GM23338 (cell line): ENCODE data around the gene RSRC1. TPM values are rescaled to one million over a fixed set of nuclear protein-coding genes. Genes with fewer than 3 reads are reported as not detected.
"Not testable (repeated sequence)": the region's sequence is repeated elsewhere in the genome, so short reads cannot be mapped to it uniquely, and the experiment has no call there.

Experiments used
- ATAC-seq: fragments of 200-7000 bp; cut with Tn5 transposase; 3 replicates; pipeline ENCODE4 v1.9.1; 2020
- DNase-seq: peaks from one replicate; pipeline ENCODE4 v3.0.0-alpha.2; 2015; ENCODE audit warnings: low spot score
- H2AFZ ChIP-seq: fragments of 200-600 bp; sonication (generic); 2 replicates; pipeline ENCODE4 v1.8.0; 2016; ENCODE audit warnings: antibody characterized with exemption, mild to moderate bottlenecking, moderate library complexity
- H3F3A ChIP-seq: fragments of 200-600 bp; sonication (generic); replicated peaks from 2 replicates; pipeline ENCODE4 v1.8.0; 2017; ENCODE audit warnings: antibody characterized with exemption, mixed run types, low read depth
- H3K27ac ChIP-seq: fragments of 200-600 bp; sonication (generic); 2 replicates; pipeline ENCODE4 v1.6.1; 2016; ENCODE audit warnings: low read depth
- H3K27me3 ChIP-seq: fragments of 200-600 bp; sonication (generic); 2 replicates; pipeline ENCODE4 v1.8.0; 2016; ENCODE audit warnings: mild to moderate bottlenecking, mixed run types, moderate library complexity; ENCODE audit not compliant: insufficient read depth
- H3K36me3 ChIP-seq: fragments of 200-600 bp; sonication (generic); 2 replicates; pipeline ENCODE4 v1.8.0; 2016; ENCODE audit warnings: mild to moderate bottlenecking; ENCODE audit not compliant: insufficient read depth
- H3K4me1 ChIP-seq: fragments of 200-600 bp; sonication (generic); 2 replicates; pipeline ENCODE4 v1.8.0; 2016; ENCODE audit warnings: mild to moderate bottlenecking, moderate library complexity; ENCODE audit not compliant: insufficient read depth
- H3K4me2 ChIP-seq: fragments of 200-600 bp; sonication (generic); 2 replicates; pipeline ENCODE4 v1.7.1; 2017; ENCODE audit warnings: mixed run types
- H3K4me3 ChIP-seq: fragments of 200-600 bp; sonication (generic); 2 replicates; pipeline ENCODE4 v1.6.1; 2016; ENCODE audit warnings: mixed run types
- H3K79me2 ChIP-seq: fragments of 200-600 bp; sonication (generic); replicated peaks from 2 replicates; pipeline ENCODE4 v1.8.0; 2017; ENCODE audit warnings: mild to moderate bottlenecking; ENCODE audit not compliant: insufficient read depth
- H3K9me2 ChIP-seq: fragments of 200-600 bp; sonication (generic); 2 replicates; pipeline ENCODE4 v1.8.0; 2017; ENCODE audit not compliant: insufficient read depth
- H4K20me1 ChIP-seq: fragments of 200-600 bp; sonication (generic); replicated peaks from 2 replicates; pipeline ENCODE4 v1.8.0; 2017; ENCODE audit warnings: mild to moderate bottlenecking; ENCODE audit not compliant: insufficient read depth
- H3K27ac Mint-ChIP-seq: 2 replicates; pipeline ENCODE4 v1.8.0; 2020; ENCODE audit warnings: inconsistent platforms, mild to moderate bottlenecking, moderate library complexity, mixed read lengths
- H3K27me3 Mint-ChIP-seq: 3 replicates; pipeline ENCODE4 v1.8.0; 2022; ENCODE audit warnings: low read depth, mild to moderate bottlenecking, moderate library complexity, mixed read lengths, inconsistent platforms; ENCODE audit not compliant: insufficient read depth, poor library complexity
- H3K36me3 Mint-ChIP-seq: 3 replicates; pipeline ENCODE4 v1.8.0; 2021; ENCODE audit warnings: low read depth, mild to moderate bottlenecking, inconsistent platforms, moderate library complexity, mixed read lengths
- H3K4me1 Mint-ChIP-seq: 3 replicates; pipeline ENCODE4 v1.8.0; 2020; ENCODE audit warnings: mild to moderate bottlenecking, inconsistent platforms, mixed read lengths
- H3K4me3 Mint-ChIP-seq: 3 replicates; pipeline ENCODE4 v1.8.0; 2021; ENCODE audit warnings: moderate library complexity, mild to moderate bottlenecking, inconsistent platforms, mixed read lengths
- H3K9me3 Mint-ChIP-seq: 3 replicates; pipeline ENCODE4 v1.8.0; 2020; ENCODE audit warnings: moderate library complexity, mild to moderate bottlenecking, inconsistent platforms, mixed read lengths
- CREB1 ChIP-seq: fragments of 250-450 bp; sonication (Bioruptor Pico); IDR thresholded peaks from 2 replicates; pipeline ENCODE4 v1.5.0; 2020; ENCODE audit warnings: low read depth, mild to moderate bottlenecking, moderate library complexity
- CTCF ChIP-seq, 2 experiments: fragments of 200-600 bp in 1 of 2; sonication (generic) in 1 of 2; conservative IDR thresholded peaks; 2 replicates each; pipeline versions ENCODE4 v1.5.1 to v1.6.1; 2016 to 2017; ENCODE audit warnings: antibody characterized with exemption in 2 of 2, low read depth in 2 of 2, mild to moderate bottlenecking in 2 of 2, moderate library complexity in 1 of 2
- ETS1 ChIP-seq: IDR thresholded peaks from 2 replicates; pipeline ENCODE4 v1.6.1; 2016; ENCODE audit warnings: antibody characterized with exemption
- EZH2phosphoT487 ChIP-seq: fragments of 200-600 bp; sonication (generic); IDR thresholded peaks from one replicate; pipeline ENCODE4 v1.8.1; 2018; ENCODE audit warnings: antibody characterized with exemption; ENCODE audit not compliant: unreplicated experiment
- JUNB ChIP-seq: IDR thresholded peaks from one replicate; pipeline ENCODE4 v1.6.1; 2016; ENCODE audit warnings: antibody characterized with exemption; ENCODE audit not compliant: unreplicated experiment
- POLR2AphosphoS5 ChIP-seq: IDR thresholded peaks from 2 replicates; pipeline ENCODE4 v1.6.1; 2016; ENCODE audit warnings: antibody characterized with exemption, low read depth
- ZNF114 ChIP-seq: fragments of 250-450 bp; sonication (Bioruptor Pico); IDR thresholded peaks from 2 replicates; pipeline ENCODE4 v1.5.0; 2020; ENCODE audit warnings: mild to moderate bottlenecking, moderate library complexity
- ZNF331 ChIP-seq: fragments of 250-450 bp; sonication (Bioruptor Pico); IDR thresholded peaks from 2 replicates; pipeline ENCODE4 v1.5.0; 2020; ENCODE audit warnings: low read depth, mild to moderate bottlenecking, moderate library complexity
- polyA plus RNA-seq: library from polyadenylated mRNA; unstranded; fragments of >200 nt; fragmentation: Nextera tagmentation; extraction: Ambion mirVana; gene quantifications from 2 replicates; pipeline ENCODE4 v1.2.1, GENCODE V29; 2016
- total RNA-seq: library from RNA; depleted of rRNA; stranded (reverse); fragments of >200 nt; shearing (Covaris generic); gene quantifications from 2 replicates; pipeline ENCODE4 v1.2.3, GENCODE V29; 2014

RSRC1 gene
- total and polyA plus RNA-seq, 2 experiments from 2014 or later: 32.5 to 76.8 TPM

GRCh38 chr3:158228942-158229341, 119.1 kb downstream of the RSRC1 start:
- H3K4me3 ChIP-seq, H3K79me2 ChIP-seq, H3K27me3 Mint-ChIP-seq, H3K36me3 ChIP-seq, H4K20me1 ChIP-seq, H3K9me2 ChIP-seq, H3K4me3 Mint-ChIP-seq, H3K4me1 ChIP-seq, H3K4me2 ChIP-seq, H2AFZ ChIP-seq, H3K27me3 ChIP-seq, H3K36me3 Mint-ChIP-seq, DNase-seq, H3K4me1 Mint-ChIP-seq, H3F3A ChIP-seq, H3K27ac ChIP-seq, H3K9me3 Mint-ChIP-seq, ATAC-seq, H3K27ac Mint-ChIP-seq: not testable (repeated sequence)

- Histone ChIP-seq H3K27me3 (no peaks in the 10 kb centered on the region), H3F3A (no peaks in the 10 kb centered on the region), H3K9me2 (no peaks in the 10 kb centered on the region), H3K4me2 (no peak overlapping the region), H3K36me3 (no peaks in the 10 kb centered on the region), H3K79me2 (no peaks in the 10 kb centered on the region), H3K4me3 (no peak overlapping the region), H4K20me1 (no peaks in the 10 kb centered on the region), H3K4me1 (no peaks in the 10 kb centered on the region), H2AFZ (no peak overlapping the region), H3K27ac (no peak overlapping the region)
- Mint-ChIP-seq H3K4me1 (peaks cover 6% of the 10 kb centered on the region; the same call in 2 of the 3 replicates), H3K4me3 (no peak overlapping the region), H3K27me3 (peaks cover 4% of the 10 kb centered on the region), H3K9me3 (peaks cover 3% of the 10 kb centered on the region; the same call in 1 of the 3 replicates), H3K36me3 (peaks cover 4% of the 10 kb centered on the region; the same call in 1 of the 3 replicates), H3K27ac (no peak overlapping the region; the same call in 1 of the 2 replicates)
- no peak for DNase-seq
- TF ChIP-seq ZNF114 (CRISPR knock-in tag) (no peak), CREB1 (CRISPR knock-in tag) (no peak), POLR2AphosphoS5 (no peak), CTCF (conservative IDR thresholded peaks at IDR 0.05; ENCODE audit: low read depth in 2 of 2) (no peak), ZNF331 (CRISPR knock-in tag) (no peak), ETS1 (no peak)
- ATAC-seq: no peak
Measured at GRCh38 chr3:158233791-158234190, 123.9 kb downstream of the RSRC1 start.

- Mint-ChIP-seq H3K4me1 (peaks cover 10% of the 10 kb centered on the region), H3K36me3 (no peaks in the 10 kb centered on the region)
- no peak for TF ChIP-seq ZNF331 (CRISPR knock-in tag)
- no peak for TF ChIP-seq CREB1 (CRISPR knock-in tag)
- TF ChIP-seq POLR2AphosphoS5: no peak
- TF ChIP-seq JUNB: no peak
- TF ChIP-seq ZNF114 (CRISPR knock-in tag): no peak
- no peak for TF ChIP-seq EZH2phosphoT487
- no peak for TF ChIP-seq CTCF (conservative IDR thresholded peaks at IDR 0.05; ENCODE audit: low read depth in 2 of 2)
Measured at GRCh38 chr3:158244274-158244673, 134.4 kb downstream of the RSRC1 start.

More at GRCh38 chr3:158244274-158244673, 134.4 kb downstream of the RSRC1 start:
- Mint-ChIP-seq H3K27me3 (no peaks in the 10 kb centered on the region), H3K9me3 (no peaks in the 10 kb centered on the region), H3K27ac (no peak overlapping the region), H3K4me3 (no peak overlapping the region)
- no peak overlapping the region for H2AFZ ChIP-seq
- no peaks in the 10 kb centered on the region for H3K36me3 ChIP-seq
- ATAC-seq (no peak), DNase-seq (no peak)
- H3K4me3 ChIP-seq: no peak overlapping the region
- H3K27ac ChIP-seq: no peak overlapping the region
- H3F3A ChIP-seq: no peaks in the 10 kb centered on the region
- H3K9me2 ChIP-seq: no peaks in the 10 kb centered on the region
- no peaks in the 10 kb centered on the region; the same call in 1 of the 2 replicates for H4K20me1 ChIP-seq
- no peak overlapping the region for H3K4me2 ChIP-seq
- peaks cover 8% of the 10 kb centered on the region; the same call in 1 of the 2 replicates for H3K4me1 ChIP-seq
- H3K79me2 ChIP-seq: no peaks in the 10 kb centered on the region
- no peaks in the 10 kb centered on the region for H3K27me3 ChIP-seq
